Mammary epithelial cell (primary cell): ENCODE data around the gene HERPUD1.
"Not testable (repeated sequence)": the region's sequence is repeated elsewhere in the genome, so short reads cannot be mapped to it uniquely, and the experiment has no call there.

Experiments
- EZH2 ChIP-seq: IDR thresholded peaks from 2 replicates; pipeline ENCODE4 v1.6.1; 2012; ENCODE audit warnings: low read length, inconsistent platforms, borderline replicate concordance
- TF ChIP-seq, protein P1 (sequence below), 2 donors: IDR thresholded peaks in 1 of 2; conservative IDR thresholded peaks in 1 of 2; 2 replicates each; pipeline ENCODE4 v1.5.1; 2011 to 2012; ENCODE audit warnings: inconsistent platforms in 2 of 2, low read length in 2 of 2, mild to moderate bottlenecking in 2 of 2, control low read depth in 1 of 2, low read depth in 1 of 2; ENCODE audit not compliant: insufficient read depth in 1 of 2; ENCODE audit errors: extremely low read depth in 1 of 2

DNA sequence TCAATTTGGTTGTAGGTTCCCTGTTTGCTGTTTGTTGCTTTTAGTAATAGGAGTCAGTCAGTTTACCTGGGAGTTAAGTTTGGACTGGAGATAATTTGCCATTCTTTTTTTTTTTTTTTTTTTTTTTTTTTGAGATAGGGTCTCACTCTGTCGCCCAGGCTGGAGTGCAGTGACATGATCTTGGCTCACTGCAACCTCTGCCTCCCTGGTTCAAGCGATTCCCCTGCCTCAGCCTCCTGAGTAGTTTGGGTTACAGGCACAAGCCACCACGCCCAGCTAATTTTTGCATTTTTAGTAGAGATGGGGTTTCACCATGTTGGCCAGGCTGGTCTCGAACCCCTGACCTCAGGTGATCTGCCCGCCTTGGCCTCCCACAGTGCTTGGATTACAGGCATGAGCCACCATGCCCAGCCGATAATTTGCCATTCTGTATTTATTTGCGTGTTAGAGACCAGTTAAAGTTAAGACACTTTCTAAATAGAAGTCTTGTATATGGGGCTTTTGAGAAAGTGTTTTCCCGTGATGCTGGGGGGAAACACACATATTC lies 2.7 kb downstream of the HERPUD1 start:
- TF ChIP-seq EZH2 = not testable (repeated sequence)
- TF ChIP-seq, protein P1, sequence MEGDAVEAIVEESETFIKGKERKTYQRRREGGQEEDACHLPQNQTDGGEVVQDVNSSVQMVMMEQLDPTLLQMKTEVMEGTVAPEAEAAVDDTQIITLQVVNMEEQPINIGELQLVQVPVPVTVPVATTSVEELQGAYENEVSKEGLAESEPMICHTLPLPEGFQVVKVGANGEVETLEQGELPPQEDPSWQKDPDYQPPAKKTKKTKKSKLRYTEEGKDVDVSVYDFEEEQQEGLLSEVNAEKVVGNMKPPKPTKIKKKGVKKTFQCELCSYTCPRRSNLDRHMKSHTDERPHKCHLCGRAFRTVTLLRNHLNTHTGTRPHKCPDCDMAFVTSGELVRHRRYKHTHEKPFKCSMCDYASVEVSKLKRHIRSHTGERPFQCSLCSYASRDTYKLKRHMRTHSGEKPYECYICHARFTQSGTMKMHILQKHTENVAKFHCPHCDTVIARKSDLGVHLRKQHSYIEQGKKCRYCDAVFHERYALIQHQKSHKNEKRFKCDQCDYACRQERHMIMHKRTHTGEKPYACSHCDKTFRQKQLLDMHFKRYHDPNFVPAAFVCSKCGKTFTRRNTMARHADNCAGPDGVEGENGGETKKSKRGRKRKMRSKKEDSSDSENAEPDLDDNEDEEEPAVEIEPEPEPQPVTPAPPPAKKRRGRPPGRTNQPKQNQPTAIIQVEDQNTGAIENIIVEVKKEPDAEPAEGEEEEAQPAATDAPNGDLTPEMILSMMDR (conservative IDR thresholded peaks at IDR 0.05 in 1 of 2, IDR thresholded peaks at IDR 0.05 in 1 of 2; ENCODE audit: extremely low read depth in 1 of 2, insufficient read depth in 1 of 2, low read depth in 1 of 2, low read length in 2 of 2) = not testable (repeated sequence)
